Measurements from ENCODE around the gene POLR2E. TPM values are rescaled to one million over a fixed set of nuclear protein-coding genes. Genes with fewer than 3 reads are reported as not detected.
A peak's percentile ranks its signal among the peaks of the same experiment; 100 is the strongest.

Gene POLR2E
- total and polyA plus RNA-seq, 10 of the 15 experiments (the other 5 are each of a cell fraction or from before 2014, with no cell fraction given), result 4.0 to 487 (median 200) TPM

- TF ChIP-seq RBBP5 (conservative IDR thresholded peaks at IDR 0.05) (no peak), MTA3 (IDR thresholded peaks at IDR 0.05; ENCODE audit: borderline replicate concordance, low read length) (no peak), STAT3 (IDR thresholded peaks at IDR 0.05; ENCODE audit: low read depth, low read length) (no peak), MYC (IDR thresholded peaks at IDR 0.05; ENCODE audit: insufficient read depth, insufficient read length, insufficient replicate concordance, low read length, severe bottlenecking) (no peak), KDM1A (IDR thresholded peaks at IDR 0.05; ENCODE audit: borderline replicate concordance) (no peak), EP300 (IDR thresholded peaks at IDR 0.05; ENCODE audit: borderline replicate concordance in 1 of 2, control insufficient read depth in 1 of 2, low read depth in 2 of 2, low read length in 2 of 2) (no peak), MEF2B (IDR thresholded peaks at IDR 0.05; ENCODE audit: partially characterized antibody, poor library complexity, severe bottlenecking) (no peak), TCF7 (IDR thresholded peaks at IDR 0.05; ENCODE audit: borderline replicate concordance) (no peak), BHLHE40 (IDR thresholded peaks at IDR 0.05; ENCODE audit: borderline replicate concordance in 1 of 2, low read depth in 2 of 2, low read length in 1 of 2) (peak; percentile 49 to 87; a peak in 3 of 4 replicates), TARDBP (IDR thresholded peaks at IDR 0.05; ENCODE audit: borderline replicate concordance) (no peak), FOS (IDR thresholded peaks at IDR 0.05; ENCODE audit: borderline replicate concordance, extremely low read depth, insufficient read length) (no peak), NBN (IDR thresholded peaks at IDR 0.05) (no peak), IRF5 (IDR thresholded peaks at IDR 0.05; ENCODE audit: borderline replicate concordance) (no peak), HDAC2 (IDR thresholded peaks at IDR 0.05) (no peak), TBL1XR1 (IDR thresholded peaks at IDR 0.05; ENCODE audit: low read depth, low read length) (no peak), ZNF24 (IDR thresholded peaks at IDR 0.05) (no peak), HCFC1 (IDR thresholded peaks at IDR 0.05; ENCODE audit: low read length) (no peak), EGR1 (IDR thresholded peaks at IDR 0.05; ENCODE audit: borderline replicate concordance in 1 of 2, low read depth in 2 of 2, low read length in 2 of 2) (peak; percentile 74 to 99), ZBTB40 (IDR thresholded peaks at IDR 0.05; ENCODE audit: borderline replicate concordance) (no peak), ZNF384 (IDR thresholded peaks at IDR 0.05; ENCODE audit: borderline replicate concordance, low read depth, low read length) (no peak), HSF1 (IDR thresholded peaks at IDR 0.05; ENCODE audit: low read depth, low read length) (no peak)
These were observed 9.3 kb upstream of the POLR2E start (continued) for GRCh38 chr19:1104311-1105007.

Data from GM12878 (cell line).